ENCODE results near the gene GTF2I.
"Not testable (repeated sequence)": the region's sequence is repeated elsewhere in the genome, so short reads cannot be mapped to it uniquely, and the experiment has no call there.

GTF2I gene

DNA sequence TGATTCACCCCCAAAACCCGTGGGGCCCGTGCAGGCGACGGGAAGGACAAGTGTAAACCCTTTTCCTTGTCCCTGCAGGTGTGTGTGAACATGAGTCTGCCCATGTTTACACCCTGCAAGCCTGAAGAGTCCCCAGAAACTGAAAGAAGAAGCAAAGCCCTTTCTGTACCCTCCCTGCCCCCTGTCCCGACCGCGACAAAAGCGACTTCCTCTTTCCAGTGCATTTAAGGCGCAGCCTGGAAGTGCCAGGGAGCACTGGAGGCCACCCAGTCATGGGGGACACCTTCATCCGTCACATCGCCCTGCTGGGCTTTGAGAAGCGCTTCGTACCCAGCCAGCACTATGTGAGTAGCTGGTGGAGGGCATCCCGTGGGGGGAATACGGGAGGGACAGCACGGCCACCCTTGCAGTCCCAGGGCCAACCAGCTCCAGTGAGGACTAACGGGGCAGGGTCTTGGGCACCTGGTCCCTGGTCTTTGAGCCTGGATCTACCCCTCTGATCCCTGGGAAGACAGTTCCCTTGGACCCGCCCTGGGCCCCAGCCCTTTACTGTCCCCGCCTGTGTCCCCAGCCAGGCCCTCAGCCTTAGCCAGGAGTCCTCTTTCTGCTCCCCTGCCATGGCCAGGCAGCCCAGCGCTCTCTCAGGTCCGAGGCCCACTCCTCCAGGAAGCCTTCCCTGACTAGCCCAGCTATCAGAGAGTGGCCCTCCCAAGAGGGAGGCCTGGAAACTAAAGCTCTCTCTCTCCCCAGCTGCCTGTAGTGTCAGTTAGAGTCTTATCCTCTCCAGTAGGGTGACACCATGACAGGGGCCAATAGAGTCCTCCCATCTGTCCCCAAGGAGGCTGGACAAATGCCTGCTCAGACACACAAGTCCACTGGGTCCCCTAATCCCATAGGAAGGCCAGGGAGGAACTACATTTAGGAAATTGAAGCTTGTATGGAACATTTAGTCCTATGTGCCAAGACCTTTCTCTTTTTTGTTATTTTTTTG, 116.5 kb downstream of the GTF2I start, which contains the start of gene NCF1:
TSS of gene NCF1 (plus strand) at position 252 of the 991 bp plus-strand sequence. CDS start at position 273, 21 bp downstream.
- not testable (repeated sequence) for H3K79me2 ChIP-seq; H3K4me3 ChIP-seq (ENCODE audit: low read depth, low read length); H3K4me1 ChIP-seq; H3K27ac ChIP-seq; H3K36me3 ChIP-seq (ENCODE audit: control insufficient read depth, insufficient read depth, low read length); H3K9ac ChIP-seq; H3K27me3 ChIP-seq (ENCODE audit: control insufficient read depth, insufficient read depth, low read length); H2AFZ ChIP-seq; H3K9me3 ChIP-seq (ENCODE audit: control insufficient read depth, low read length); H3K4me2 ChIP-seq (ENCODE audit: low read length)

DNA sequence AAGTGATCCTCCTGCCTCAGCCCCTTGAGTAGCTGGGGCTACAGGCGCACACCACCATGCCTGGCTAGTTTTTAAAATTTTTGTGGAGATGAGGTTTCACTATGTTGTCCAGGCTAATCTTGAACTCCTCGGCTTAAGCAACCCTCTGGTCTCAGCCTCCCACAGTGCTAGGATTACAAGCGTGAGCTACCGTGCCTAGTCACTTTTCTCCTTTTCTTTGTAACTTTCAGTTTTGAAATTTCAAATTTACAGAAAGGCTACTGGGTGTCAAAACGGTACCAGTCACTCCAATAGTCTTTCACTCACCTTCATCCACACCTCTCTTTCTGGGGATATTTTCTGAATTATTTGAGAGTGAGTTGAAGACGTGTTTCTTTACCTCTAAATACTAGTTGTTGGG, 117.6 kb downstream of the GTF2I start:
- H3K4me2 ChIP-seq (ENCODE audit: low read length); H3K36me3 ChIP-seq (ENCODE audit: control insufficient read depth, insufficient read depth, low read length); H3K4me1 ChIP-seq; H2AFZ ChIP-seq; H3K4me3 ChIP-seq (ENCODE audit: low read depth, low read length); H3K9me3 ChIP-seq (ENCODE audit: control insufficient read depth, low read length); H3K27ac ChIP-seq; H3K79me2 ChIP-seq; H3K9ac ChIP-seq; H3K27me3 ChIP-seq (ENCODE audit: control insufficient read depth, insufficient read depth, low read length): not testable (repeated sequence)

DNA sequence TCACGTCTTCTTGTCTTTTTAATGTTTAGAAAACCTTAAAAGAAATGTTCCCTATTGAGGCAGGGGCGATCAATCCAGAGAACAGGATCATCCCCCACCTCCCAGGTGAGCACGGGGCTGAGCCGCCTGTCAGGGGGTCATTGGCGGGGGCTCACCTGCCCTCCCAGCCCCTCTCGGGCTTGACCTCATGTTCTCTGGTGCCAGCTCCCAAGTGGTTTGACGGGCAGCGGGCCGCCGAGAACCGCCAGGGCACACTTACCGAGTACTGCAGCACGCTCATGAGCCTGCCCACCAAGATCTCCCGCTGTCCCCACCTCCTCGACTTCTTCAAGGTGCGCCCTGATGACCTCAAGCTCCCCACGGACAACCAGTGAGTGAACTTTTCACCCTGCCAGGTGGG, 121.5 kb downstream of the GTF2I start:
- not testable (repeated sequence) for H3K9ac ChIP-seq; H3K9me3 ChIP-seq (ENCODE audit: control insufficient read depth, low read length); H3K4me3 ChIP-seq (ENCODE audit: low read depth, low read length); H2AFZ ChIP-seq; H3K27ac ChIP-seq; H3K79me2 ChIP-seq; H3K4me1 ChIP-seq; H3K36me3 ChIP-seq (ENCODE audit: control insufficient read depth, insufficient read depth, low read length); H3K27me3 ChIP-seq (ENCODE audit: control insufficient read depth, insufficient read depth, low read length); H3K4me2 ChIP-seq (ENCODE audit: low read length)

DNA sequence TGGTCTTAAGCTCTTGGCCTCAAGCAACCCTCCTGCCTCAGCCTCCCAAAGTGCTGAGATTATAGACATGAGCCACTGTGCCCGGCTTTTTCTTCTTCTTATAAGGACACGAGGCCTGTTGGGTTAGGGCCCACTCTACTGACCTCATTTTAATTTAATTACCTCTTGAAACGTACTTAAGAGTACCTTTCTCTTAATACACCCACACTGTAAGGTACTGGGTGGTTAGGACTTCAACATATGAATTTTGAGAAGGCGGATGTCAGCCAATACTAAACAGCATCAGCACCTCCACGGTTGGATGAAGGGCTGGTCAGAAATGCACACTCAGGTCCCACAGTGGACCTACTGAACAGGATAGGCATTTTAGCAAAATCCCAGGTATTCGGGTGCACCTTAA, 124.2 kb downstream of the GTF2I start:
- not testable (repeated sequence) for H3K27ac ChIP-seq; H3K36me3 ChIP-seq (ENCODE audit: control insufficient read depth, insufficient read depth, low read length); H3K9ac ChIP-seq; H3K79me2 ChIP-seq; H3K27me3 ChIP-seq (ENCODE audit: control insufficient read depth, insufficient read depth, low read length); H3K4me2 ChIP-seq (ENCODE audit: low read length); H2AFZ ChIP-seq; H3K4me1 ChIP-seq; H3K9me3 ChIP-seq (ENCODE audit: control insufficient read depth, low read length); H3K4me3 ChIP-seq (ENCODE audit: low read depth, low read length)

DNA sequence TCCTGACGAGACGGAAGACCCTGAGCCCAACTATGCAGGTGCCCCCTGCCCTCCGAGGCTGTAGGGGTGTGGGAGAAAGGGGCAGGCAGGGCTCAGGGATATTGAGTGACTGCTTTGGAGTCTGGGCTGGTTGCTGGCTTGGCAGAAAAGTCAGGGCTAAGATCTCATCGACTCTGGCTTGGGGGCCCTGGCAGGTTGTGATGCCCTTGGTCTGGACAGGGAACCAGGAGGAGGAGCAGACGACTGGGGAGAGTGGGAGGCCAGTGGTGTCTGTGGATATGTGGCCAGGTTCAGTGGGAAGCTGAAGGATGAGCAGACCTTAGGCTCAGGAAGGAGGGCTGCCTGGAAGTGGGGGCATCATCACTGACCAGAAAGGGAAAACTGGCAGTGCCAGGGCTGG, 126.1 kb downstream of the GTF2I start:
- H2AFZ ChIP-seq; H3K79me2 ChIP-seq; H3K4me3 ChIP-seq (ENCODE audit: low read depth, low read length); H3K4me2 ChIP-seq (ENCODE audit: low read length); H3K9me3 ChIP-seq (ENCODE audit: control insufficient read depth, low read length); H3K4me1 ChIP-seq; H3K27ac ChIP-seq; H3K36me3 ChIP-seq (ENCODE audit: control insufficient read depth, insufficient read depth, low read length); H3K9ac ChIP-seq; H3K27me3 ChIP-seq (ENCODE audit: control insufficient read depth, insufficient read depth, low read length): not testable (repeated sequence)

DNA sequence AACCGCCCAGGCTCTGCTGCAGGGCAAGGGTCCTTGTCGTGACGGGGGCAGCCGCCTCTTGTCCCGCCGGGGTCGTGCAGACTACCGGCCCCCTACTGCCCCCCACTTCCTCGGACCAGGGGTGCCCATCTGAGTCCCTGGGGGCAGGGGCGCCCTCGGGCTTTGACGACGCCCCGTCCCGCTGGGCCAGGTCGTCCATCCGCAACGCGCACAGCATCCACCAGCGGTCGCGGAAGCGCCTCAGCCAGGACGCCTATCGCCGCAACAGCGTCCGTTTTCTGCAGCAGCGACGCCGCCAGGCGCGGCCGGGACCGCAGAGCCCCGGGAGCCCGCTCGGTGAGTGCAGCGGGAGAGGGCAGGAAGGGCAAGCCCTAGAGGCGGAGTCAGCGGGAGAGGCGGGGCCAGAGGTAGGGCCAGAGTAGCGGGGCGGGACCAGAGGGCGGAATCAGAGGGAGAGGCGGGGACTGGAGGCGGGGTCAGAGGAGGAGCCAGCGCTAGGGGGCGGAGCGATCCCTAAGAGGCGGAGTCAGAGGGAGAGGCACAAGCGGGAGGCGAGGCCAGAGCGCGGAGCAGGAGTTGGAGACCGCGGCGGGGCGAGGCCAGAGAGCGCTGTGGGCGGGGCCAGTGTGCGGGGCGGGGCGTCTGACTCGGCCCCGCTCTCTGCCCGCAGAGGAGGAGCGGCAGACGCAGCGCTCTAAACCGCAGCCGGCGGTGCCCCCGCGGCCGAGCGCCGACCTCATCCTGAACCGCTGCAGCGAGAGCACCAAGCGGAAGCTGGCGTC, 131.0 kb downstream of the GTF2I start:
- not testable (repeated sequence) for H3K9ac ChIP-seq; H3K36me3 ChIP-seq (ENCODE audit: control insufficient read depth, insufficient read depth, low read length); H3K9me3 ChIP-seq (ENCODE audit: control insufficient read depth, low read length); H3K4me1 ChIP-seq; H3K4me3 ChIP-seq (ENCODE audit: low read depth, low read length); H3K27me3 ChIP-seq (ENCODE audit: control insufficient read depth, insufficient read depth, low read length); H3K27ac ChIP-seq; H3K4me2 ChIP-seq (ENCODE audit: low read length); H3K79me2 ChIP-seq
- H2AFZ ChIP-seq, result peak overlapping the region; percentile 60

DNA sequence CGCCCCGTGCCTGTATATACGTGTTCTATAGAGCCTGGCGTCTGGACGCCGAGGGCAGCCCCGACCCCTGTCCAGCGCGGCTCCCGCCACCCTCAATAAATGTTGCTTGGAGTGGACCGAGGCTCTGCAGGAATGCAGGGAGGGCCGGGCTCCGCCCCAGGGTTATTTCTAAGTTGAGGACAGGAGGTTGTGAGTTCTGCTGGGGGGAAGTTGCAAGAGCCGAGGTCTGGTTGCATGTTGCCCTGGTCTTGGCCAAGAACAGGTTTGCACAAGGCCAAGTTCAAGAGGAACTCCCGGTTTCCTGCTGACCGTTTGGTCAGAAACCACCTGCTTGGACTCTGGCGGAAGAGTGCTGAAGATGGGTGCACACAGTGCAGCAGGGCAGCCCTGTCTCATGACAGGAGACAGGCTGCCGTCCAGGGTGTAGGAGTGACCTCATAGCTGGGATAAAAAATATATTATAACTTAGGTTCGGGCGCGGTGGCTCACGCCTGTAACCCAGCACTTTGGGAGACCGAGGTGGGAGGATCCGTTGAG, 131.8 kb downstream of the GTF2I start:
- H3K4me1 ChIP-seq; H3K27ac ChIP-seq; H3K36me3 ChIP-seq (ENCODE audit: control insufficient read depth, insufficient read depth, low read length); H3K9ac ChIP-seq; H2AFZ ChIP-seq; H3K4me3 ChIP-seq (ENCODE audit: low read depth, low read length); H3K27me3 ChIP-seq (ENCODE audit: control insufficient read depth, insufficient read depth, low read length); H3K9me3 ChIP-seq (ENCODE audit: control insufficient read depth, low read length); H3K4me2 ChIP-seq (ENCODE audit: low read length); H3K79me2 ChIP-seq: not testable (repeated sequence)

DNA sequence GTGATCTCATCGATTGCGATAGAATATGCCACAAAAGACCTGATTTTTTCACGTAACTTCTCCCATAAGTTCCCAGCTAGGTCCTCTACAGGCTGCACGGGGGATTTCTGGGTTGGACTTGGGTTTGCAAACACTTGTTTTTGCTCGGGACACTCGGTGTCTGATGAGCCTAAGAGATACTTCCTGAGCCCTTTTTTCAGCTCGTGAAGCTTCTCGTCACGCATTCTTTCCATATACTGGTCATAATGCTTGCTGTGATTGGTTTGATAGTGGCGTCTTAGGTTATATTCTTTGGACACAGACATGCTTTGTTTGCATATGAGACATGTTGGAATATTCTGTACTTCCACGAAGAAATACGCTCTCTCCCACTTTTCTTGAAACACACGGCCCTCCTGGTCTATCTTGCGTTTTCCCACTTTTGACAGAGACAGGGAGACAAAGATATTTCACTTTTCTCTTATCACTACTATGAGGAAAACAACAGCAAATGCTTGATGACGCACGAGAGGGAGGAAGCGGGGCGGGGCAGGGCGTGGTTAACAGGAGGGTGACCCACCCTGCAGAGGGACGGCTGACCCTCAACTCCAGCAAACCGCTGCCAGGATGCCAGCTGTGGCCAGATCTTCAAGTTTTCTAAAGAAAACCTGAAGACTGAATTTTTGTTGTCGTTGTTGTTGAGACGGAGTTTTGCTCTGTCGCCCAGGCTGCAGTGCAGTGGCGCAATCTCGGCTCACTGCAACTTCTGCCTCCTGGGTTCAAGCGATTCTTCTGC, 140.5 kb downstream of the GTF2I start:
- H3K4me3 ChIP-seq (ENCODE audit: low read depth, low read length); H3K27ac ChIP-seq; H3K9me3 ChIP-seq (ENCODE audit: control insufficient read depth, low read length): not testable (repeated sequence)

DNA sequence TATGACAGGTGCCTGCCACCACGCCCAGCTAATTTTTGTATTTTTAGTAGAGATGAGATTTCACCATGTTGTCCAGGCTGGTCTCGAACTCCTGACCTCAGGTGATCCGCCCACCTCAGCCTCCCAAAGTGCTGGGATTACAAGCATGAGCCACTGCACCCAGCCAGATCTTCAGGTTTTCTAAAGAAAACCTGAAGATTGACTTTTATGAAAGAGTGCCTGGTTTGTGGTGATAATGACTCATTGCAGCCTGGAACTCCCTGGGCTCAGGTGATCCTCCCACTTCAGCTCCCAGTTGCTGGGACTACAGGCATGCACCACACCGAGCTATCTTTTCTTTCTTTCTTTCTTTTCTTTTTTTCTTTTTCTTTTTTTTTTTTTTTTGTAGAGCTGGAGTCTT, 141.1 kb downstream of the GTF2I start:
- not testable (repeated sequence) for H3K27ac ChIP-seq; H3K79me2 ChIP-seq; H3K36me3 ChIP-seq (ENCODE audit: control insufficient read depth, insufficient read depth, low read length); H3K4me3 ChIP-seq (ENCODE audit: low read depth, low read length); H3K9me3 ChIP-seq (ENCODE audit: control insufficient read depth, low read length); H3K4me2 ChIP-seq (ENCODE audit: low read length); H2AFZ ChIP-seq; H3K27me3 ChIP-seq (ENCODE audit: control insufficient read depth, insufficient read depth, low read length); H3K9ac ChIP-seq; H3K4me1 ChIP-seq

More for the DNA sequence above, 140.5 kb downstream of the GTF2I start:
- H3K4me1 ChIP-seq; H3K36me3 ChIP-seq (ENCODE audit: control insufficient read depth, insufficient read depth, low read length); H3K4me2 ChIP-seq (ENCODE audit: low read length); H3K79me2 ChIP-seq; H2AFZ ChIP-seq; H3K27me3 ChIP-seq (ENCODE audit: control insufficient read depth, insufficient read depth, low read length); H3K9ac ChIP-seq: not testable (repeated sequence)

Data from parathyroid adenoma (tissue), 2 donors.